Measurements from ENCODE around the gene SEMA3A. TPM values are rescaled to one million over a fixed set of nuclear protein-coding genes. Genes with fewer than 3 reads are reported as not detected.

SEMA3A gene
- total RNA-seq, 2 donors from 2014 or later, result 0.68 to 1.1 TPM

- Histone ChIP-seq H3K27ac (no peak overlapping the region), H3K27me3 (replicated peaks; ENCODE audit: insufficient read depth) (no peaks in the 10 kb centered on the region), H3K4me3 (no peak overlapping the region), H3K9me3 (no peaks in the 10 kb centered on the region), H3K4me1 (ENCODE audit: control insufficient read depth in 1 of 2, low read depth in 2 of 2) (no peaks in the 10 kb centered on the region), H3K36me3 (no peaks in the 10 kb centered on the region)
- DNase-seq (ENCODE audit: low spot score) (no peak), ATAC-seq (ENCODE audit: insufficient number of reproducible peaks, low FRiP score, low read depth) (no peak)
- TF ChIP-seq, protein P1, sequence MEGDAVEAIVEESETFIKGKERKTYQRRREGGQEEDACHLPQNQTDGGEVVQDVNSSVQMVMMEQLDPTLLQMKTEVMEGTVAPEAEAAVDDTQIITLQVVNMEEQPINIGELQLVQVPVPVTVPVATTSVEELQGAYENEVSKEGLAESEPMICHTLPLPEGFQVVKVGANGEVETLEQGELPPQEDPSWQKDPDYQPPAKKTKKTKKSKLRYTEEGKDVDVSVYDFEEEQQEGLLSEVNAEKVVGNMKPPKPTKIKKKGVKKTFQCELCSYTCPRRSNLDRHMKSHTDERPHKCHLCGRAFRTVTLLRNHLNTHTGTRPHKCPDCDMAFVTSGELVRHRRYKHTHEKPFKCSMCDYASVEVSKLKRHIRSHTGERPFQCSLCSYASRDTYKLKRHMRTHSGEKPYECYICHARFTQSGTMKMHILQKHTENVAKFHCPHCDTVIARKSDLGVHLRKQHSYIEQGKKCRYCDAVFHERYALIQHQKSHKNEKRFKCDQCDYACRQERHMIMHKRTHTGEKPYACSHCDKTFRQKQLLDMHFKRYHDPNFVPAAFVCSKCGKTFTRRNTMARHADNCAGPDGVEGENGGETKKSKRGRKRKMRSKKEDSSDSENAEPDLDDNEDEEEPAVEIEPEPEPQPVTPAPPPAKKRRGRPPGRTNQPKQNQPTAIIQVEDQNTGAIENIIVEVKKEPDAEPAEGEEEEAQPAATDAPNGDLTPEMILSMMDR (IDR thresholded peaks at IDR 0.05), result no peak
These were observed 103.3 kb downstream of the SEMA3A start for GRCh38 chr7:84091318-84091717.

DNA sequence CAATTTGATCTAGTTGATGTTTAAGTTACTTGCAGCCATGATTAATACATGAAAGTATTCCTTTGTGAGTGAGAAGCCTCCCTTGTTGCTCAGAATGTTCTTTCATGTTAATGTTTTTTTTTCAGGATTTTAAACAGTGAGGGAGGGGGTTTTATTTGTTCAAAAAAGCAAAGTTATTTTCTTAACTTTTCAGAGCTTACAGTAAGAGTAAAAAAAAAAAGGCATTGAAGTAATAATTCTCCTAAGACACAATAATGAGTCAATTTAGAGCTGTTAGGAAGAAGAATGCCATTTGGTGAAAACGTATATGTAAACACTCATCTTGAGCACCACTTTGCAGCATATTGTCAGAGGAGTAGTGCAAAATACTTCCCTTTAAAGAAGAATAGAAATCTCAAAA, 105.8 kb downstream of the SEMA3A start:
- H3K27ac ChIP-seq, result no peak overlapping the region
- no peaks in the 10 kb centered on the region for H3K27me3 ChIP-seq (replicated peaks; ENCODE audit: insufficient read depth)
- no peaks in the 10 kb centered on the region for H3K4me1 ChIP-seq (ENCODE audit: control insufficient read depth in 1 of 2, low read depth in 2 of 2)
- H3K4me3 ChIP-seq, result no peak overlapping the region
- ATAC-seq (ENCODE audit: insufficient number of reproducible peaks, low FRiP score, low read depth), result no peak
- H3K9me3 ChIP-seq, result no peaks in the 10 kb centered on the region
- DNase-seq (ENCODE audit: low spot score), result no peak
- H3K36me3 ChIP-seq, result no peaks in the 10 kb centered on the region
- TF ChIP-seq, protein P1 (IDR thresholded peaks at IDR 0.05), result no peak

GRCh38 chr7:84085998-84086397, 108.6 kb downstream of the SEMA3A start:
- no peaks in the 10 kb centered on the region for H3K4me1 ChIP-seq (ENCODE audit: control insufficient read depth in 1 of 2, low read depth in 2 of 2)
- no peaks in the 10 kb centered on the region for H3K36me3 ChIP-seq
- H3K9me3 ChIP-seq, result no peaks in the 10 kb centered on the region
- no peaks in the 10 kb centered on the region for H3K27me3 ChIP-seq (replicated peaks; ENCODE audit: insufficient read depth)
- H3K27ac ChIP-seq, result no peak overlapping the region
- H3K4me3 ChIP-seq, result no peak overlapping the region
- ATAC-seq (ENCODE audit: insufficient number of reproducible peaks, low FRiP score, low read depth) (no peak), DNase-seq (ENCODE audit: low spot score) (no peak)
- TF ChIP-seq, protein P1 (IDR thresholded peaks at IDR 0.05), result no peak

DNA sequence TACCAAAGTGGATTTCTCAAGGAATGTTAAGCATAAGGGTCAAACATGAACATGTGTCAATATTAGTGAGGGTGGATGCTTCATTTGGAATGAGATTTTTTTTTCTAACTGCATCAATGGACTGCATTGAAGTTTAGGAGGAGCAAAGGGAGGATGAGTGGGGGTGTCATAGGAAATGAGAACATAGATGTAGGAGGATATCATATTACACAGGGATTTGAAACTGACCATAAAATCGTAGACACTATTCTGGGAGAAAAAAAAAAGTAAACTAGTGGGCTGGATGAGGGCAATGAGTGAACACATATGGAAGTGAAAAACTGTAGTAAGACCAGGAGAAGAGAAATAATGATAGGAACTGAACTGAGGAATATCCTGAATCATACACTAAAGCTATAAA, 109.4 kb downstream of the SEMA3A start:
- no peak overlapping the region for H3K27ac ChIP-seq
- DNase-seq (ENCODE audit: low spot score), result no peak
- H3K9me3 ChIP-seq, result no peaks in the 10 kb centered on the region
- ATAC-seq (ENCODE audit: insufficient number of reproducible peaks, low FRiP score, low read depth), result no peak
- TF ChIP-seq, protein P1 (IDR thresholded peaks at IDR 0.05), result no peak
- H3K27me3 ChIP-seq (replicated peaks; ENCODE audit: insufficient read depth), result no peaks in the 10 kb centered on the region
- no peaks in the 10 kb centered on the region for H3K4me1 ChIP-seq (ENCODE audit: control insufficient read depth in 1 of 2, low read depth in 2 of 2)
- no peak overlapping the region for H3K4me3 ChIP-seq
- no peaks in the 10 kb centered on the region for H3K36me3 ChIP-seq

GRCh38 chr7:84083846-84084245, 110.7 kb downstream of the SEMA3A start:
- TF ChIP-seq, protein P1 (IDR thresholded peaks at IDR 0.05), result no peak
- Histone ChIP-seq H3K27me3 (replicated peaks; ENCODE audit: insufficient read depth) (no peaks in the 10 kb centered on the region), H3K27ac (no peak overlapping the region), H3K4me1 (ENCODE audit: control insufficient read depth in 1 of 2, low read depth in 2 of 2) (no peaks in the 10 kb centered on the region), H3K4me3 (no peak overlapping the region), H3K9me3 (no peaks in the 10 kb centered on the region), H3K36me3 (no peaks in the 10 kb centered on the region)
- no peak for DNase-seq (ENCODE audit: low spot score)
- ATAC-seq (ENCODE audit: insufficient number of reproducible peaks, low FRiP score, low read depth), result no peak
